Measurements from ENCODE around the gene CCDC71. TPM values are rescaled to one million over a fixed set of nuclear protein-coding genes. Genes with fewer than 3 reads are reported as not detected.
A peak's percentile ranks its signal among the peaks of the same experiment; 100 is the strongest.

The CCDC71 gene
- total RNA-seq, 4 donors from 2014 or later, result 30.4 to 38.3 (median 36.3) TPM

DNA sequence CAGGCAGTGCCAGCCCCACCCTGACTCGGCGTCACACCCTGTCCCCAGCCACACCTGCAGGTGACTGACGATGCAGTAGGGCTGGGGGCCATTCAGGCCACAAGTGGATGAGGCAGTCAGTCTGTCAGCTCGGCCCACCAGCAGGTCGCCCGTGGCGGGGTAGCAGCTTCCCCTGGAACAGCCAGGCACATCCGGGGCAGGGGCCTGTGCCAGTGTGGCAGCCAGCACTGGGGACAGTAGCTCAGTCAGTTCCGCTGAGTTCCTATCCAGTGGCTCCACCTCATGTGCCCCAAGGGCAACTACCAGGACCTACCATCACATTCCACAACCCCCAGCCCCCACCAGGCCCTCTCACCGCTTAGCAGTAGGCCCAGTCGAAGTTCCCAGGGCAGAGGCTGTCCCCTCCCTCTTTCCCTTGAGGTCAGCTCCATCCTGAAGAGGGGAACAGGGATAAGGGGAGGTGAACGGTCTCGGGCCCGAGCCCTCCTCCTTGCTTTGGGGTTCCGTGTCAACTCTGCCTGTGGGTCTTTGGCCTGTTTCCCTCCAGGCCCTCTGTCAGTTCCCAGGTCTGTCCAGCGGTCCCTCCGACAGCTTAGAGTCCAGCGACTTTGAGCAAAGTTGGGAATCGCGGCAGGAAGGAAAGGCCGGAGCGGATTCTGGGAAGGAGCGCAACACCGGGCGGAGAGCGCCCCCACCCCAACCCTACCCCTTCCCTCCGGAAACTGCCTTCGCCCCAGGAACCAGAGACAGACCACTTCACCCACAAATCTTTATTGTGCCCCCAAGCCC, 33.5 kb downstream of the CCDC71 start, which contains the start of gene LAMB2:
Gene LAMB2 (minus strand): TSS at position 614 of the 789 bp plus-strand sequence. CDS start 183 bp downstream, at position 431.
- peak within 1 kb of the TSS; percentile 64 to 95 (median 88) for H3K27ac ChIP-seq

DNA sequence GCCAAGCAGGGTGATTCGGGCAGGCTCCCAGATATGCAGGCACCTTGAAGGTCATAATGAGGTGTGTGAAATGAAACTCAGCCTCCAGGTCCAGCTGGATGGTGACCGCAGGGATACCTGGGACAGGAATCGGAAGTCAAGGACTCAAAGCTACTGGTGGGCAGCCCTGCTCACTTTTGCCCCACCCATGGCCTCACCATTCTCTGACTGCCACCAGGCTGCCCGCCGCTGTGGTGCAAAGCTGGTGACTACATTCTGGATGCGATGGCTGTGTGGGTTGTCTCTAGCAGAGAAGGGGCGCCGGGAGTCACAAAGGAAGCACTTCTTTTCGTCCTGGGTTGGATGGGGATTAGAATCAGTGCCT, 34.1 kb downstream of the CCDC71 start:
- H3K27ac ChIP-seq, result peak overlapping the region; percentile 64 to 95 (median 88)

More for the DNA sequence above, 33.5 kb downstream of the CCDC71 start, which contains the start of gene LAMB2:
- Histone ChIP-seq H3K27me3 (no peaks in the 10 kb centered on the region), H3K36me3 (peaks cover 0 to 36% (median 0%) of the 10 kb centered on the region in 3 donors), H3K9me3 (no peaks in the 10 kb centered on the region), H3K4me1 (peaks cover 0 to 45% (median 14%) of the 10 kb centered on the region in 4 donors), H3K4me3 (peak within 1 kb of the TSS; percentile 52 to 89 (median 65))
- TF ChIP-seq, protein P1, sequence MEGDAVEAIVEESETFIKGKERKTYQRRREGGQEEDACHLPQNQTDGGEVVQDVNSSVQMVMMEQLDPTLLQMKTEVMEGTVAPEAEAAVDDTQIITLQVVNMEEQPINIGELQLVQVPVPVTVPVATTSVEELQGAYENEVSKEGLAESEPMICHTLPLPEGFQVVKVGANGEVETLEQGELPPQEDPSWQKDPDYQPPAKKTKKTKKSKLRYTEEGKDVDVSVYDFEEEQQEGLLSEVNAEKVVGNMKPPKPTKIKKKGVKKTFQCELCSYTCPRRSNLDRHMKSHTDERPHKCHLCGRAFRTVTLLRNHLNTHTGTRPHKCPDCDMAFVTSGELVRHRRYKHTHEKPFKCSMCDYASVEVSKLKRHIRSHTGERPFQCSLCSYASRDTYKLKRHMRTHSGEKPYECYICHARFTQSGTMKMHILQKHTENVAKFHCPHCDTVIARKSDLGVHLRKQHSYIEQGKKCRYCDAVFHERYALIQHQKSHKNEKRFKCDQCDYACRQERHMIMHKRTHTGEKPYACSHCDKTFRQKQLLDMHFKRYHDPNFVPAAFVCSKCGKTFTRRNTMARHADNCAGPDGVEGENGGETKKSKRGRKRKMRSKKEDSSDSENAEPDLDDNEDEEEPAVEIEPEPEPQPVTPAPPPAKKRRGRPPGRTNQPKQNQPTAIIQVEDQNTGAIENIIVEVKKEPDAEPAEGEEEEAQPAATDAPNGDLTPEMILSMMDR (IDR thresholded peaks at IDR 0.05), result peak in 2 of 5 experiments; percentile 31 to 50
- peak in 1 of 2 donors; percentile 40 for TF ChIP-seq POLR2A (IDR thresholded peaks at IDR 0.05)
- TF ChIP-seq EP300 (IDR thresholded peaks at IDR 0.05), result peak in 1 of 2 donors; percentile 70
- peak; percentile 48 to 80 for DNase-seq (ENCODE audit: low spot score in 2 of 2)
- WGBS, 2 donors, result 3 to 4% methylated on average over 21 to 26 of the region's 28 CpGs

DNA sequence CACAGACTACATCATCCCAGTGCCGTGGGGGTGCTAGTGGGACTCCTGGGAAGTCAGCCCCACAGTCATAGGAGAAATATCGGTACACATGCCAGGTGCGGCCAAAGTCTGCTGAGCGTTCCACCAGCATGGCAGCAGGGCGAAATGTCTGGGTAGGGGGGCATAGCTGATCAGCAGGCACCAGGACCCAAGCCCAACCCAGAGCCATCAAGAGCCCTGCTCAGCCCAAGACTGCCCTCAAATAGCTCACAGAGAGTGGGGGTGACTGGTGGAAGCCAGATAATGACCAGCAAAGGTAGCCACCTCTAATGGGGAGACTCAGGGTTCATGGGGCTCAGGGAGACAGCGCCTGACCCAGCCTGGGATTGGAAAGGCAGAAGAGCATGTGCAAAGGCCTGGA, 34.6 kb downstream of the CCDC71 start:
- WGBS, 2 donors, result 76 to 88% methylated on average over 5 to 6 of the region's 6 CpGs
- H3K4me1 ChIP-seq, result peaks cover 0 to 45% (median 14%) of the 10 kb centered on the region in 4 donors
- peaks cover 0 to 47% (median 0%) of the 10 kb centered on the region in 3 donors for H3K36me3 ChIP-seq
- H3K4me3 ChIP-seq, result peak overlapping the region; percentile 52 to 89 (median 65)
- H3K27ac ChIP-seq, result peak overlapping the region in 3 of 4 donors; percentile 84 to 95 (median 91)
- no peak for DNase-seq (ENCODE audit: low spot score in 2 of 2)
- no peaks in the 10 kb centered on the region for H3K27me3 ChIP-seq
- H3K9me3 ChIP-seq, result no peaks in the 10 kb centered on the region
- TF ChIP-seq POLR2A (IDR thresholded peaks at IDR 0.05), result no peak
- TF ChIP-seq, protein P1 (IDR thresholded peaks at IDR 0.05), result no peak
- no peak for TF ChIP-seq EP300 (IDR thresholded peaks at IDR 0.05)

More for the DNA sequence above, 34.1 kb downstream of the CCDC71 start:
- no peak for DNase-seq (ENCODE audit: low spot score in 2 of 2)
- peaks cover 0 to 42% (median 0%) of the 10 kb centered on the region in 3 donors for H3K36me3 ChIP-seq
- no peaks in the 10 kb centered on the region for H3K9me3 ChIP-seq
- WGBS, 2 donors, result 27 to 33% methylated on average over 8 to 9 of the region's 9 CpGs
- TF ChIP-seq, protein P1 (IDR thresholded peaks at IDR 0.05), result no peak
- TF ChIP-seq POLR2A (IDR thresholded peaks at IDR 0.05) (no peak), EP300 (IDR thresholded peaks at IDR 0.05) (no peak)
- no peaks in the 10 kb centered on the region for H3K27me3 ChIP-seq
- peak overlapping the region; percentile 52 to 89 (median 65) for H3K4me3 ChIP-seq
- peaks cover 0 to 45% (median 14%) of the 10 kb centered on the region in 4 donors for H3K4me1 ChIP-seq

DNA sequence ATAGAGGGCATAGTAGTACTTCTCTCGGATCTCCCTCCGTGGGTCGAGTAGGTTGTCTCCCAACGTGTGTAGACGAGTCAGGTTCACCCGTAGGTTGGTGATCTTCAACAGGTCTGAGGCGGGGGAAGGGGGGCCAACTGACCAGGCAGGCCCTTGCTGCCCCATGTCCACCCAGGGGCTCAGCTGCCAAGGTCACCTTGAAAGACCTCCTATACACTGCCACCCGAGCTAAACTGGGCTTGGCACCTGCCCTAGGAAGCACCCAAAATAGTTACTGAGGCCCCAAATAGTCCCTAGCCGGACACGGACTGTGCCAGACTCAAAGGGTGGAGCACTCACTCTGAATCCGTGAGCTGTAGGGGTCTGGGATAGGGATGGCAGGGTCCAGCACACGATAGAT, 35.1 kb downstream of the CCDC71 start:
- H3K36me3 ChIP-seq, result peaks cover 0 to 52% (median 0%) of the 10 kb centered on the region in 3 donors
- TF ChIP-seq, protein P1 (IDR thresholded peaks at IDR 0.05), result no peak
- TF ChIP-seq EP300 (IDR thresholded peaks at IDR 0.05) (no peak), POLR2A (IDR thresholded peaks at IDR 0.05) (no peak)
- WGBS, 2 donors, result 53 to 72% methylated on average over 5 to 12 of the region's 12 CpGs
- peak overlapping the region in 1 of 4 donors; percentile 91 for H3K27ac ChIP-seq
- H3K9me3 ChIP-seq, result no peaks in the 10 kb centered on the region
- DNase-seq (ENCODE audit: low spot score in 2 of 2), result no peak
- H3K4me3 ChIP-seq, result peak overlapping the region in 1 of 4 donors; percentile 67
- peaks cover 0 to 45% (median 14%) of the 10 kb centered on the region in 4 donors for H3K4me1 ChIP-seq
- H3K27me3 ChIP-seq, result no peaks in the 10 kb centered on the region

Measured in tibial nerve (tissue), 4 donors.